HG03135 (cell line): Measurements from ENCODE around the gene ADCK2.
A peak's percentile ranks its signal among the peaks of the same experiment; 100 is the strongest.
"Not testable (repeated sequence)": the region's sequence is repeated elsewhere in the genome, so short reads cannot be mapped to it uniquely, and the experiment has no call there.

Source experiments
- ATAC-seq: cut with Tn5 transposase; IDR thresholded peaks from one replicate; pipeline ENCODE4 v1.9.1; 2021; ENCODE audit warnings: mild to moderate bottlenecking, moderate library complexity; ENCODE audit not compliant: unreplicated experiment

The ADCK2 gene

DNA sequence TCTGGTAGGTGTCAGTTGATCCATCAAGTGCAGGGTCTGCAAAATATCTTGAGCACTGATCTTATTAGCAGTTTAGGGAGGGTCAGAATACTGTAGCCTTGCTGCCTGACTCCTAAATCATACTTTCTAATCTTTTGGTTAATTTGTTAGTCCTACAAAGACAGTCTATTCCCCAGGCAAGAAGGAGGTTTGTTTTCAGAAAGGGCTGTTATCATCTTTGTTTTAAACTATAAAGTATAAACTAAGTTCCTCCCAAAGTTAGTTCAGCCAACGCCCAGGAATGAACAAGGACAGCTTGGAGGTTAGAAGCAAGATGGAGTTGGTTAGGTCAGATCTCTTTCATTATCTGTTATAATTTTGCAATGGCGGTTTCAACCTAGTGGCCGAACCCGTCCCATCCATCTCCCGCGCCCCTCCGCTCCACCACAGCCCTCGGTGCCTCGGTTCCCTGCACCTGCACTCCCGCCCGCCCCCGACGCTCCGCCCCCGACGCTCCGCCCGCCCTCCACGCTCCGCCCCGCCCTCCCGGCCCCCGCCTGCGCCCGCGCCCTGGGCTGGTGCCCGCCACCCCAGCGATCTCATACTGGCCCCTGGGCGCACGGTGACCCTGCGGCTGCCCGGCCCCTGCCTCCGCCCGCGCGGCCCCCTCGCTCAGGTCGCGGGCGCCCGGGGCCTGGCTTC, at the start of gene ADCK2:
Gene ADCK2 (plus strand): TSS at position 564 of the 681 bp plus-strand sequence. CDS start 386 bp downstream, outside the sequence.
- ATAC-seq: peak; percentile 44

GRCh38 chr7:140623980-140624379, 48.8 kb upstream of the ADCK2 start:
- no peak for ATAC-seq

DNA sequence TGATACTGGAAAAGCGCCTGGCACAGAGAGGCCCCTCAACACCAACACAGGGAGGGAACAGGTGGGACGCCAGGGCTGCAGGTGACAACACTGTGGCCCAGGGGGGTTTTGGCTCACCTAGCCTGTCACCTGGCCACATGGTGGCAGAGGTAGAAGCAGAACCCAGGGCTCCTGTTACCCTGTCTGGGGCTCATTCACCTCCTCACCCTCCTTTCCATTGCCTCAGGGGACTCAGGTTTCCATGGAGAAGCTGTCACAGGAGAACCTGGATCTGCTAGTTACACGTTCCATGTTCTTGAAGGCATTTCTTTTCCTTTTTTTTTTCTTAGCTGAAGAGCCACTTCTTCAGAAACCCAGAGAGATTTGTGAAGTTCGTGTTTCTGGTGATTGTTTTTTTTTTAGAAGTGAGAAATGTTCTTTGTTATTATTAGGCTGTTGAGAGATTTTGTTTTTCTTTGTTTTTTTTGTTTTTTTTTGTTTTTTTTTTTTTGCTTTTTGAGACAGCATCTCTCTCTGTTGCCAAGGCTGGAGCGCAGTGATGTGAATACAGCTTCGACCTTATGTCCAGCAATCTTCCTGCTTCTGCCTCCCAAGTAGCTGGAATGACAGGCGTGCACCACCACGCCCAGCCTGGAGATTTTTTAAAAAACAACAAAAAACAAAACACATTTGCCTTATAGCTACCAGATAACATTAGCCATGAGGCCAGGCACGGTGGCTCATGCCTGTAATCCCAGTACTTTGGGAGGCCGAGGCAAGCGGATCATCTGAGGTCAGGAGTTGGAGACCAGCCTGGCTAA, 48.2 kb upstream of the ADCK2 start:
- no peak for ATAC-seq

GRCh38 chr7:140625192-140625558, 47.6 kb upstream of the ADCK2 start:
- not testable (repeated sequence) for ATAC-seq

- no peak for ATAC-seq
These were observed 46.6 kb upstream of the ADCK2 start for GRCh38 chr7:140625908-140626868.

GRCh38 chr7:140631021-140631420, 41.7 kb upstream of the ADCK2 start:
- no peak for ATAC-seq

DNA sequence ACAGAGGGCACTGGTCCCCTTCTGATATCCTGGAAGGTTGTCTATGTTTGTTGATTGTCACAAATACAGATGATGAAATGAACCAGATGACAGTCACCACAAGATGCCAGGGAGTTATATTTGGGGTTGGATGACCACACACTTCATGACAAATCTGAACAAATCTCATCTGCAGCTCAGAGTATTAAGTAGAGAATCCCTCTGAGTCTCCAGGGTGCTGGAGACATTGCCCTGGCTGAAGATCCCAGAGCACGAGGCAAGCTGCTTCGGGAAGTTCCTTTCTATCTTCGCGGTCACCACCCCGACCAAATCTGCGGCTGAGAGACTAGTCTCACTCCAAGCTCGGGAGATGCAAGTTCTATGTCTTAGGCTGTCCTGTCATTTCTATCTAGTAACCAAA, 41.1 kb upstream of the ADCK2 start:
- no peak for ATAC-seq

GRCh38 chr7:140635345-140635744, 37.4 kb upstream of the ADCK2 start:
- no peak for ATAC-seq

- ATAC-seq: no peak
These were observed 36.9 kb upstream of the ADCK2 start for GRCh38 chr7:140635816-140636215.

- ATAC-seq: no peak
These were observed 35.3 kb upstream of the ADCK2 start for GRCh38 chr7:140637400-140637799.

DNA sequence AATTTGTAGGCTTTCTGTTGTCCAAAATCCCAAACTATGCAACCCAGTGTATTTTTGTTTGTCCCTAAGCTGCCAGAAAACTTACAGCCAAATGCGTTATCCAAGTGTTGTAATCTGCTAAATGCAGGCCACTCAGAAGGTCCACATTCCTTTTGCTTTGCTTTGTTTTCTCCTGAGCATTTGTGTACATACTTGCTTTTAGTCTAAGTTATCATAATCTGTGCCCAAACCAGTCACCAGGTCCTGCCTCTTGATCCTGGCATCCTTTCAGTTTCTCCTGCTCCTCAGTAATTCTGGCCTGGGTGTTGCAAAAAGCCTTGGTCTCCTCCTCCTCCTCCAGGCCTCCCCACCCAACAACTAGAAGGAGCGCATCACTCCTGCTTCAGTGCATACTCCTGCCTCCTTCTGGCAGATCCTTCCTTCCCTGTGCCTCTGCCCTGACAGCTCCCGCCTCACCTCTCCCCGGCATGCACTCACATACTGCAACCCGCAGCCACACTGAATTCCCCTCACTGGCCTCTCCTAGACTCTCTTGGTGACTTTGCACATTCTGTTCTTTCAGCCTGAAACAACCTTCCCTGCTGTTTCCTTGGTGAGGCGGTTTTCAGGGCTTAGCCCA, 34.5 kb upstream of the ADCK2 start:
- ATAC-seq: no peak

DNA sequence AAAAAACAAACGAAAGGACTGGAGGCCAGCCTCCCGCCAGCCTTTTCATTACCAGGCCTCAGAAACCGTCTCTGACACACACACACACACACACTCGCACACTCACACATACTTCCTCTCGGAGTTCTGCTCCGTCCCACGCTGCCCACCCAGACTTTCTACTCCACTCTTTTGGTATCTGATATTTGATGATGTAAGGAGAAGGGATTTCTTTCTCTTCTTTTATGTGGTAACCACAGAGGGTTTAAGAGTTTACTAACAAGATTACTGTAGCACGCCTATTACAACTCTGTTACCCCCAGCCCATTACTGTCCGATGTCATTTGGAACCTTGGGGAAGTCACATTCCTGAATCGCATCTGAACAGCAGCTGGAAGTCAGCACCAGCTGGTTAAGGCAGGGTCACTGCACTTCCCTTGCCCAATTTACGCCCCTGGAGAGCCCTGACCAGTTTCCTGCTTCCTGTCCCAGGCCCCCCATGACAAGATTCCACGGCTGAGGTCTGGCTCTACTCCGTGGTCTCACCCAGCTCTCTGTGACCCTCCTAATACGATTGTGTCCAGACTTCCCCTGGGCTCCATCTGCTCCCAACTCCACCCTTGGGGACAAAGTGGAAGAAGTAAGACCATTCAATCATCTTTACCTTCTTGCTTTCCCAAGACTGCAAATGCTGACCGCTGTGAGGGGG, 33.2 kb upstream of the ADCK2 start:
- ATAC-seq: no peak

DNA sequence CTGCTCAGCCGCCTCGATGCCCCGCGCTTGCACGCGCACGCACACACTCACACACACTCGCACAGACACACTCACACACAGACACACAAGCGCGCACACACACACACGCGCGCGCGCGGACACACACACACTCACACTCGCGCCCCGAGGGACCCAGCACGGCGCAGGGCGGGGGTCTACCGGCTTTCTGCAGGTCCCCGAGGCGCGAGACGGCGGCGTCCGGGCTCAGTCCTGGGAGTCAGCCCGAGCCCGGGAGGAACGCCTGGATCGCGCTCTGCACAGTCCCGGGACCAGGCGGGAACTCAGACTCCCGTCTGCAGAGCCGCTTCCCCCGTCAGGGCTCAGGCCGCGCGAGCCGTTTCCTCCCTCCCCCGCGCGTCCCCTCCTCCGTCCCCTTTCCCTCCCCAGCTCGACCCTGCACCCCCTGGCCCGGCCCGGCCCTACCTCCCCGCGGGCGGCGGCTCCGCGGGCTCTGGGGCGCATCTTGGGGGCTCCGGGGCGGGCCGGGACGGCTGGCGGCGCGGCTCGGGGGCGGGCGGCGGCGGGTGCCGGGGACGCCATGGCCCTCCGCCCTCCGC, 32.6 kb upstream of the ADCK2 start:
- ATAC-seq: no peak

GRCh38 chr7:140640727-140641523, 31.8 kb upstream of the ADCK2 start, which contains the start of gene DENND2A:
TSS of gene DENND2A (minus strand) at chr7:140640813. CDS start at chr7:140602397, 38,416 bp downstream.
- ATAC-seq: no peak

- no peak for ATAC-seq
These were observed 31.1 kb upstream of the ADCK2 start for GRCh38 chr7:140641524-140642195.

- ATAC-seq: no peak
These were observed 29.3 kb upstream of the ADCK2 start for GRCh38 chr7:140643416-140643815.

- ATAC-seq: not testable (repeated sequence)
These were observed 28.0 kb upstream of the ADCK2 start for GRCh38 chr7:140644761-140645160.

DNA sequence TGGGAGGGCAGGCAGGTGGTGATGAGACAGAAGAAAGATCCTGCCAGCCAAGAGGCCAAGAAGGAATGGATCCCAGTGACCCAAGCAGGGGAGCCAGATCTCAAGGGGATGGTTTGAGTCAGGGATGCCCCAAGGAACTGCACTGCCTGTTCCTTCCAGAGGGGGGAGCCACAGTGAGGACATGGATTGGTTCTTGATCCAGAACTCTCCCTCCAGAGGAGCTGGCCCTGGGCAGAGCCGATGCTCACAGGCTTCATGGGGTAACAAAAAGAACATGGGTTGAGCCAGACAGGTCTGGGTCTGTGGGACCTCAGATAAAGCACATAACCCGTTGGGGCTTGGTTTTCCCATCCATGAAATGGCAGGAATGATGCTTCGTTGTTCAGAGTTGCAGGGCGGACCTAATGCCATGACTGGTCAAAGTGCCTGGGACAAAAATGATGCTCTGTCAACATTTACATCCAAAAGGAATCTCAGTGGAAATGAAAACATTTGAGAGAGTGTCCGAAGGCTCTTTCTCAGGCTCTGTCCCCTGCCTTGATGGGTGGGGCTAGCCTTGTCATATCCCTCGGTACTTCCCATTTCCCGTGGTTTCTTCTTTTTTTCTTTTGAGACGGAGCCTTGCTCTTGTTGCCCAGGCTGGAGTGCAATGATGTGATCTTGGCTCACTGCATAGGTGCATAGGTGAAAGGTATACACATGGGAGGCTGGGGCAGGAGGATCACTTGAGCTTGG, 27.4 kb upstream of the ADCK2 start:
- ATAC-seq: no peak
